Stimulated activated CD4-positive, alpha-beta T cell treated with anti-CD3 and anti-CD28 coated beads, Interleukin-2, amount 100 ng/mL, for 48 hours (primary cell): Measurements from ENCODE around the gene ZMYND8.
"Not testable (repeated sequence)": the region's sequence is repeated elsewhere in the genome, so short reads cannot be mapped to it uniquely, and the experiment has no call there.

ENCODE experiments used
- DNase-seq, 2 donors: peaks; one replicate each; pipeline ENCODE4 v3.0.0-alpha.2; 2020

ZMYND8 gene

DNA sequence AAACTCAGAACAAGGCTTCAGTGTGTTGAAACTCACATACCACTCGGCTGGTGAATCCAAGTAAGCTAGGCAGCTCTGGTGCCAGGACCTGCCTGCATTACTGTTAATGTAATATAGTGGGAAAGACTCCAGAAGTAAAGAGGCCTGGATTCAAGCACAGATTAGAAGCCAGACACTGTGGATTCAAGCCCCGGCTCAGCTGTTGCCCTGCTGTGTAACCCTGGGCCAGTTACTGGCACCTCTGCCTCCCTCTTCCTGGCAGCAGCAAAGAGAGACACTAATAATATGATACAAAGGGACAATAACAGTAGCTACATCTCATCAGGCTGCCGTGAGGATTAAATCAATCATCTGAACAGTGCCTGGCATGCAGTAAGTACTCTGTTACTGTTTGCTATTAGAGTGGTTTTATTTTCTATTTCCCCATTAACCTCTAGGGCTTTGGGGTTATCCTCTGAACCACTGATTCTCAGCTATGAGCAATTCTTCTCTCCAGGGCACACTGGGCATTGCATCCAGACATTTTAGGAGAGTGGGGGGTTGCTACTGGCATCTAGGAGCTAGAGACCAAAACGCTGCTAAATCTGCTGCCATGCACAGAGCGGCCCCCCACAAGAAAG, 92.9 kb downstream of the ZMYND8 start:
- no peak for DNase-seq

DNA sequence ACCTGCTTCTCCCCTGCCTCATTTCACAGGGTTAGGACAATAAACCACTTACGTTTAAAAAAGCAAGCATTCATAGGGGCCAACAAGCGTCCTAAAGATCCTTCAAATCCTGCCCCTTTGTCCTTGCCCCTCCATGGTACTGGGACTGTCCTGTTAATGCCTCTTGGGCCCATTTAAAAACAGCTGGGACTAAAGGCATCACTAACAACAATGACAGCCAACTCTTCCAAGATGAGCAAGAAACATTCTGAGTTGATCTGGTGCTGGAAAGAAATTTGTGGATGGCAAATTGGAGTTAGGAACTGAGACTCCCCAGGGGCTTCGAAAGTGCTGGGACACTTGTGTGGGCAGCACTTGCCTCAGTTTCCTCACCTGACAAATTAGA, 93.4 kb downstream of the ZMYND8 start:
- no peak for DNase-seq

DNA sequence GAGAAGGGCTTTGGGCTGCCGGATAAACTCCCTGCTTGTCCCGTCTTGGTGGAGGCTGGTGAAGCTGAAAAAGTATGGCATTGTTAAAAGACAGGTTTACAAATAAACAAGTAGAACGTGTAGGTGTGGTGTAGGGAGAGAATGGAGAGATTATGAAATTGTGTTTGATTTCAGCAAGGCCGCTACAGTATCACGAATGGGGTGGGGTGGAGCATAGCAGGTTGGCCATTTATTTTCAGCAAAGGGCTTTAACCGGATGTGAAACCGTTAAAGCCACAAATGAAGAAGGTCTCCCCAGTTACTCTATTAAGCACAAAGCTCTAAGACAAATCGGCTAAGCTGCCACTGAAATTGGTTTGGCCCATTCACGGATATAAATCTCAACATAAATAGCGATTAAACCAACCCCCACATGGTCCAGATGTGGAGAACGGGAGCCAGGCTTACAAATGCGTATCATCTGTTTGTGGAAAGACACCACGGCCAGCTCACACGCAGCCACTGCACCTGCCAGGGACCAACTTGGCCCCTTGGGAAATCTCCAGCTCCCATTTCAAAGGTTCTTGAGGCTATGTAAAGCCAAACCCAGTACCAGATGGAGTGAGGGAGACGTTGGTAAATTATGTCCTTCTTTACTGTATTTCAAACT, 94.0 kb downstream of the ZMYND8 start:
- no peak for DNase-seq

DNA sequence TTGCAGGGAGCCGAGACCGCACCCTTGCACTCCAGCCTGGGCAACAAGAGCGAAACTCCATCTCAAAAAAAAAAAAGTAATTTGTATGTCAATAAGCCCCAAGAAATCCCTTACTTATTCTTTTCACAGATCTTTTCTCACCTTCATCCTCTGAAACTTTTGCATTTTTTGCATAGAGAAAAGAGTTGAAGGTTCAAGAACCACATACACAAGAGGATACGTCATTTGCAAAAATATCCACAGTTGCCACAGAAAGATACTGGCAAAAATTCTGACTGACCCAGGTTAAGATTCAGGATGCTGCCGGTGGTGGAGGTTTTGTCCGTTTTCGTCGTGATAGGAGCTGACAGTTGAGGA, 94.5 kb downstream of the ZMYND8 start:
- no peak for DNase-seq

DNA sequence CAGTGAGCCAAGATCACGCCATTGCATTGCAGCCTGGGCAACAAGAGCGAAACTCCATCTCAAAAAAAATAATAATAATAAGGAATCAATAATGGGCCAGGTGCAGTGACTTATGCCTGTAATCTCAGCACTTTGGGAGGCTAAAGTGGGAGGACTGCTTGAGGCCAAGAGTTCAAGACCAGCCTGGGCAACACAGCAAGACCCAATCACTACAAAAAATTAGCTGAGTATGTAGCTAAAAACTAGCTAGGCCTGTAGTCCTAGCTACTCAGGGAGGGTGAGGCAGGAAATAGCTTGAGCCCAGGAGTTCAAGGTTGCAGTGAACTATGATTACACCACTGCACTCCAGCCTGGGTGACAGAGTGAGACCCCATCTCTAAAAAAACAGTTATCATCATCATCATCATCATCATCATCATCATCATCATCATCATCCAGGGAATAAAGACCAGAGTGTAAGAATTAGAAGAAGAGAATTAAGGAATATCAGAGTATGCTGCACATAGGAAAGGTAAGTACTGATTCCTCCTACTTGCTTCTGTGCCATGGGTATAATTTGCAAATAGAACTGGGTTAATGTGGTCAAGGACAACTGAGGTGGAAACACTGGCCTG, 95.2 kb downstream of the ZMYND8 start:
- DNase-seq = not testable (repeated sequence)

DNA sequence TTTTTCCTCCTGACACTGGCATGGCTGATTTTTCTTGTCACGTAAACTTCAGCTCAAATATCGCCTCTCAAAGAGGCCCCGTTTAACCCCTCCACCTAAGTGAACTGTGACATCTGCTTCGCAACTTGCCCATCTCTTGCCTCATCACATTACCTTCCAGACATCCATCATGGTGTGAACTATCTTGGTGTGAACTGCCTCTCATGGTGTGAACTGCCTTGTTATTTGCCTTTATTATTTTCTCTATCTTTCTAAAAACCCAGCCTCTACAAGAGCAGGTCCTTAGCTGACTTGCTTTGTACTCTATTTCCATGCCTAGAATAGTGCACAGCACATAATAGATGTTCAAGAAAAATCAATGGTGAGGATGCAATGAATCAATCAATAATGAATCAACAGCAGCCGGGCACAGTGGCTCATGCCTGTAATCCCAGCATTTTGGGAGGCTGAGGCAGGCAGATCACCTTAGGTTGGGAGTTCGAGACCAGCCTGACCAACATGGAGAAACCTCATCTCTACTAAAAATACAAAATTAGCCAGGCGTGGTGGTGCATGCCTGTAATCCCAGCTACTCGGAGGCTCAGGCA, 95.9 kb downstream of the ZMYND8 start:
- not testable (repeated sequence) for DNase-seq

DNA sequence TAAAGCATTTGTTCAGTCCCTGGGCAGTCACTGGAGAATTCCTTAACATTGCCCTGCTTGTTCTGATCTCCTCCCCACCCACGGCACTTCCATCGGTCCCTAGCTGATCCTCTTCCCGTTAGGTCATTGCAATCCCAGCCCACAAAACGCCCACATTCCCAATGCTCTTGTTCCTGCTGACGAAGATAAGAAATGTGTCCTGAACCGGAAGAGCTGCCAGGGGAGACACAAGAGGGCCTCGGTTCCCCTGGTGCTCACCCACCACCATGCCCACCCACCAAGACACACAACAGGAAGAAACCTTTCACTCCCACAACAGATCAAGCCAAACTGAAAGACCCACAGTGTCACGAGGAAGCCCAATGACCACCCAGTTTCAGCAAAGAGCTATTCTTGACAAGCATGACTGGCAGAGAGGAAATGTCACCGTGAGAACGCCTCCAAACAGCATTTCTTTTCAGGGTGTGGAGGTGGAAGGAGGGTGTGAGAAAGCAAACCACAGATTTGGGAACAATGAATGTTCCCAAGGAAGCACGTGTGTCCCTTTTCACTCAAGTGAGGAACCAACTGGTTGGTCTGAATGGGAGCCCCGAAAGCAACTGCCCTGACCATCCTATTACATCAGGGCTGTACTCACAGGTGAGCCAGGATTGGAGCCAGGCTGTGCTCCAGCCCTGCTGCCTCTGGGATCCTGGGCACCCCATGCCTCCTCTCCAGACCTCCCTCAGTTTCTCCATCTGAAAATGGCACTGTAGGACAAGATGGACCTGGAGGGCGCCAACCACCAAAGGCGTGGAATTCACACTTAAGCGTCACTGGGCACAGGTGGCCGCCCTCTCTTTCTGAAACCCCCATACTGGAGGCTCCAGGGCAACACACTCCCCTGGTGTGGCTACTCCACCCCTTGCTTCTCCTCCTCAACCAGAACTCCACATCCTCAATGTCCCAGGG, 97.5 kb downstream of the ZMYND8 start:
- DNase-seq = no peak

DNA sequence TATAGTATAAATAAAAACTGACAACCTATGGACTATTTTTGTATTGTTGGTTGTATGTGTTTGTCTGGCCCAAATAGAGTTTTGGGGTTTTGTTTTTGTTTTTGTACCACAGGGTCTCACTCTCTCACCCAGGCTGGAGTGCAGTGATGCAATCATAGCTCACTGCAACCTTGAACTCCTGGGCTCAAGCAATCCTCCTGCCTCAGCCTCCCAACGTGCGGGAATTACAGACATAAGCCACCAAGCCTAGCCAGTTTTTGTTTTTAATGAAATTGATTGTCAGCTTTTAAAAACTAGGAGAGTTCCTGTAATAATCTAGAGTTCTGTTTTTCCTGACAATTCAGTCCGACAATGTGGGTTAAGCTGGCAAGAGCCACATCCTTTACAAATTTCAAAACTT, 98.7 kb downstream of the ZMYND8 start:
- no peak for DNase-seq

DNA sequence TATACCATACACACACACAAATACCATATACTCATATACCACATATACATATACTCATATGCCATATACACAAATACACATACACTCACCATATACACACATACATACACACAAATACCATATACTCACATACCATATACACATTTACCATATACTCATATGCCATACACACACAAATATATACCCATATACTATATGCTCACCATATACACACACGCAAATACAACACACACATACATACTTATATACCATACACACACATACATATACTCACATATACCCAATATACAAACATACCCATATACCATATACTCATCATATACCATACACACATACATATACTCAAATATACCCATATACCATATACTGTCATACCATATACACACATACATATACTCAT, 99.2 kb downstream of the ZMYND8 start:
- DNase-seq = no peak

DNA sequence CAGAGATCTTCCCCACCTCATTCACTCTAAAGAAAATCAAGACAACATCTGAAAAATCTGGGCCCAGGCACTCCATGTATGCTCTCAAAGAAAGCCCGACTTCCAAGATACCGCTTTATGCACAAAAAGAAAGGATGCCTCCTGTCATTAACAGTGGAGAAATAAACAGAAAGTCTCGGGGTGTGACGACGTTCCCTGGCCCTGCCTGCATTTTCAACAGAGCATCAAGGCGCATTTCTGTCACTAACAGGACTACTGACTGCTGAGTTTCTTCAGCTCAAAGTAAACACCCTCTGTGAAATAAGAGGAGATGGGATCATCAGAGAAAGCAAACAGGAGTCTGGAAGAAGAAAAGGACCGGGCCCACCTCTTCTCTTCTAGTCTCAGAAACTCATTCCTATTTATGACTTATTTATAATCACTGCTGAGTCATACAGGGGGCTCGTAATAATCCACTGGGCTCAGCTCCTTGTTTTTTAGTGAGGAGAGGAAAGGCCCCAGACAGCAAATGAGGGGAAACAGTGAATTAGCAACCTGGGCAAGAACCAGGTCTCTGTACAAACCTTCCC, 99.7 kb downstream of the ZMYND8 start:
- DNase-seq = no peak

DNA sequence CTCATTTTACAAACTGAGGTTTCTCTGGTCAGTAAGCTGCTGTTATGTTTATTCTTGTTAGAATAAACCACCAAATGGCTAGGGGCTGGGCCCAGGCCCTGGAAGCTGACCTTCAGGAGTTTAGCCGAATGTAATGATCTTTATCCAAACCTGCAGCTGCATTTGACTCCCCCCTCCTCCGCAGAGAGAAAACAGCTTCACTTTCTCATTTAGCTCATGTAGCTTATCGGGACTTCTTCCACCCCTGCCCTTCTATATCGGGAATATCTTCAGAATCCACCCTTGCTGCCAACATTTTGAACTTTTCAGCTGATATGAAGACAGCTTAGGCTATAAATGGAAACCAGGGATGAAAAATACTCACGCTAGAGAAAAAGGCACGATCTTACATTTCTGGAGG, 102.6 kb downstream of the ZMYND8 start:
- DNase-seq = no peak

DNA sequence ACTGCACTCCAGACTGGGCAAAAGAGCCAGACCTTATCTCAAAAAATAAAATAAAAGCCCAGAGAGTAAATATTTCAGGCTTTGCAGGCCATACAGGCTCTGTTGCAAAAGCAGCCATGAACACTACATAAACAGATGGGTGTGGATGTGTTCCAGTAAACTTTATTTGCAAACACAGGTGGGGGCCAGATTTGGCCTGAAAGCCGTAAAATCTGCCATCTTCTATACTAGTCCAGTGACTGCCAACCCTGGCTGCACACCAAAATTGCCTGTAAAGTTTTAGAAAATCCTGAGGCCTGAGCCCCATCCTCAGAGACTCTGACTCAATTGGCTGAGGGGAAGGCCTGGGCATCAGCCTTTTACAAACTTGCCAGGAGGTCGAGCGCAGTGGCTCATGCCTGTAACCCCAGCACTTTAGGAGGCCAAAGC, 103.6 kb downstream of the ZMYND8 start:
- DNase-seq = no peak

DNA sequence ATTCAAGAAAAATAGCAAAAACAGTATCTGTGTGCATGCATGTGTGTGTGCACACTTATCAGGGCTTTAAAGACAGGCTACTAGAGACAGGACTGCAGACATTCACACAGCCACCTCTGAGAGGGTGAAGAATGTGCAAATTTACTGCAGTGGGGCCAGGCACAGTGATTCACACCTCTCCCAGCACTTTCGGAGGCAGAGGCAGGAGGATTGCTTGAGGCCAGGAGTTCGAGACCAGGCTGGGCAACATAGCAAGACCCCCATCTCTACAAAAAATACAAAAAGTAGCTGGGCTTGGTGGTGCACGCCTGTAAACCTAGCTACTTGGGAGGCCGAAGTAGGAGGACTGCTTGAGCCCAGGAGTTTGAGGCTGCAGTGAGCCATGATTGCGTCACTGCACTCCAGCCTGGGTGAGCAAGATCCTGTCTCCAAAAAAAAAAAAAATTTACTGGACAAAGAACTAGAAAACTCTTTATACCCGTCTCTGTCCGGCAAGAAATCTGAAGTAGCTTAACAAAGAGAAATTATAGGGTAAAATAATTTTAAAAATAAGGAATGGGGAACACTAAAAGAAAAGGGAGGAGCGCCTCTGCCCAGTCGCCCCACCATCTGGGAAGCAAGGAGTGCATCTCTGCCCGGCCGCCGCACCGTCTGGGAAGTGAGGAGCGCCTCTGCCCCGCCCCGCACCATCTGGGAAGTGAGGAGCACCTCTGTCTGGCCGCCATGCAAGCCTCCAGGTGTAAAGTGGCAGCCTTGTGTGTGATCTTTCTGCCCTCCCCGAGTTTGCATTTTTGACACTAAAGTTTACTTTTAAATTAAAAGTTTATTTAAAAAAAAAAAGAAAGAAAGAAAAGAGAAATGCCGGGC, 105.1 kb downstream of the ZMYND8 start:
- DNase-seq = no peak

DNA sequence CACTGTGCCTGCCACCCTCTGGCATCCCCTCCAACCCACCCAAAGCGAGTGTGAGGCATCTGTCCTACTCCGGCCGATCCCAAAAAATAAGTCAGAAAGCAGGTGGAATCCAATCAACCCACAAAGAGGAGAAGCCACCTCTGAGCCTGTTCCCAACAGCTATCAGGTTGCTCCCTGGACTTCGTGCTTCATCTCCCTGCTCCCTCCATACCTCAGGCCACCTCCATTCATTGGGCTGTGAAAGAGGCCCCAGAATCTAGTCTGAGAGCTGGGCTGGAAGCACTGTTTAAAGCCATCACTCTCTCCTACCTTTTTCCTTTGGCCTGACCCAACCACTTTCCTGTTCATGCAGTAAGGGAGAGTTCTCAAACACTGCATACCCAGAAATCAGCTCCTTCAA, 106.1 kb downstream of the ZMYND8 start:
- DNase-seq = no peak

DNA sequence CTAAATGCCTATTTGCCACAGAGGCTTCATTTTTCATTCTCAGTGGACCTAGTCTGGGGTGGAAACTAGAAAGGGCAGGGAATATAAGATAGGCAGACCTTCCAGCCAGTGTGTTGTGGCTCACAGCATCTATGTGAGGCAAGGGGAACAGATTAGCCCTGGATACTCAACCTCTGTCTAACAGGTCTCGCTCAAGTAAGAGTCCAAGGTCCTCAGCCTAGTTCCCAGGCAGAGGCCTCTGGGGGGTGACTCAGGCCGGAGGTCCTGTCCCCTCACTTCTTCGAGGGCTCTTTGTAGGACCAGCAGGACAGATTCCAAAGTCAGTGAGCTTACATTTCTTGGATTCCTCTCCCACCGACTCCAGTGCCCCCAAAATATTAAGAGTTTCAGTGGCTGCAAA, 106.6 kb downstream of the ZMYND8 start:
- DNase-seq = no peak

DNA sequence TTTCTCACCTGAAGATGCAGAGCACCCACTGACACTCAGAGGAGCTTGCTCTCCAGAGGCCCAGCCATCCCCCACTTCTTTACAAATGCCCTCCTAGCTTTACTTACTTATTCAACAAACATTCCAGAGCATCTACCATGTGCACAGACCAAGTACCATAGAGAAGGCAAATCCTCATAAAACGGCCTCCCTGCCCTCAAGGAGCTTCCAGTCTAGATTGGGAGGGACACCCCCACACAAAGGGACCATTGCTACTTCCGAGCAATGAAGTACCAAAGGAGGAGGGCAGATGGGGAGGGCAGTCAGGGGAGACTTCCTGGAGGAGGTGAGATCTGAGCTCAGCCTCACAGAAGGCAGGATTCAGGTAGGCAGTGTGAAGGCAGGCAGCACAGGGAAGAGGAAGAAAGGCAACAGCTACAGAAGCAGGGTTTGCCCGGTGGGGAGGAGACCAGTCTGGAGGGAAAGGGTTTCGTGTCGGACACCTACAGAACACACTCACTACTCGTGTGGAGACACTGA, 108.0 kb downstream of the ZMYND8 start:
- DNase-seq = no peak

DNA sequence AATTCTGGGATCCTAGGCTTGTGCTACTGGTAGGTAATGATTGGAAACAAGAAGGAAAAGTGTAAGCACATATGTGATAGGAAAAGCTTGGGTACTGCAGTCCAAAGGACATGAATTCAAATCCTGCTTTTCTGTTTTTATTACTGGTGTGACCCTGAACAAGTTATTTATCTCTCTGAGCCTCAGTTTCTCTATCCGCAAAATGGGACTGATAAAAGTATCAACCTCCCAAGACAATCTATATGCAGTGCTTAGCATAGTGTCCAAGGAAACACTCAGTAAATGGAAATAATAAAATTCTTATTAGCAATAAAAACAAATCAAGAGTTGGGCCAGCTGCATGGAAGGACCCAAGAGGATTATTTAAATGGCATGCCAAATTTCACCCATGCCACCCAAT, 108.5 kb downstream of the ZMYND8 start:
- DNase-seq = no peak

DNA sequence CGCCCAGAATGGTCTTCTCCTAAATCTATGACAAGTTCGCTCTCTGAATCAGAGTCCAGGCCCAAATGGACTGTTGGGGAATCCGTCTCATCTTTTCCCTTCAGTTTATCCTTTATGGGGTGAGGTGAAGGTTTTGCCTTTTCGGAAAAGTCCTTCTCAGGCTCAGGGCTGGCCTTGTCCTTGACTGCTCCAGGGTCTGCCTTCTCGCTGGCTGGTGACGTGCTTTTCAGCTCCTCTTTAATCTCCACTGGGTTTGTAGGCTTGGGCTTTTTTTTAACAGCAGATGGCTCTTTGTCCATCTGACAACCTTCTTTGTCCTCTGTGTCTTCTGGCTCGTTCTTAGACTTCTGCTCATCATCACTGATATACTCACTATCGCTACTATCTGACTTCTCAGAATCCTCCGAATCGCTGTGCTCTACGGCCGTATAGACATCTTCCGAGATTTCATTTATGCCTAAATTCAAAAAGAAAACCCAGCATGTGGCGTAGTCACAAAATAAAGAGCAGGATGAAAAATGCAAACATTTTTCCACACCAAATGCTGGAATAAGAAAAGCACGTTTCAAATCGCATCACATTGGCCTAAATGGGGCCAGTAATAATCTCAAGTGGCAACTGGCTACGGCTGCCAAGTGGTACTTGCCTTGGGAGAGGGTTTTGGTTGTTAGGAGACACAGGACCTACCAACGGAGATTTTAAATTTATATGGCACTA, 110.3 kb downstream of the ZMYND8 start:
- no peak for DNase-seq

DNA sequence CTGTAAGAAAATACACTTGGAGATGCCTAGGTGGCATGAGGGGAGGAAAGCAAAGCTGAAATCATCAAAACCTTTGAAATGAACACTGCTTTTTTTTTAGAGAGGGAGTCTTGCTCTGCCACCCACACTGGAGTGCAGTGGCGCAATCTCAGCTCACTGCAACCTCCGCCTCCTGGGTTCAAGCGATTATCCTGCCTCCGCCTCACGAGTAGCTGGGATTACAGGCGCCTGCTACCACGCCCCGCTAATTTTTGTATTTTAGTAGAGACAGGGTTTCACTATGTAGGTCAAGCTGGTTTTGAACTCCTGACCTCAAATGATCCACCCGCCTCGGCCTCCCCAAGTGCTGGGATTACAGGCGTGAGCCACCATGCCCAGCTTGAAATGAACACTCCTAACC, 111.3 kb downstream of the ZMYND8 start:
- not testable (repeated sequence) for DNase-seq

DNA sequence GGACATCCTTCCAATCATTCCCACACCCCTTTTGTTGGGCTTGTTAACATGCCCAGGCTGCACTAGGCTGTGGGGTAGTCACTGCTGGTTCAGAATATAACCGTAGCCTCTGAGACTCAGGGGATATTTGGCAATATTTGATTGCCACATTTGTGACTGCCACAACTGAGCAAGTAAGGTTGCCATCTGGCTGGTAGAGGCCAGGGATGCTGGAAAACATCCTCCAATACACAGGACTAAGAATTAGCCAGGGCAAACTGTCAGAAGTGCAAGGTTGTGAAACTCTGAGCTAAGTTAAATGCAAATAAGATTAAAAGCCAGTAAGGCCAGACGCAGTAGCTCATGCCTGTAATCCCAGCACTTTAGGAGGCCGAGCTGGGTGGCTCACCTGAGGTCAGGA, 112.0 kb downstream of the ZMYND8 start:
- no peak for DNase-seq
